Gastroesophageal sphincter (tissue), 4 donors: Measurements from ENCODE around the gene CDH4. TPM values are rescaled to one million over a fixed set of nuclear protein-coding genes. Genes with fewer than 3 reads are reported as not detected.

Experiments
- ATAC-seq: fragments of 150-250 bp; one replicate; pipeline ENCODE4 v1.9.1; 2016; ENCODE audit warnings: mild to moderate bottlenecking, moderate library complexity
- H3K27ac ChIP-seq, 4 donors: fragments of 200-600 bp; sonication (generic) in 3 of 4; 1 replicate in 3 of 4; 2 replicates in 1 of 4; pipeline ENCODE4 v1.5.1; 2016 to 2019
- H3K27me3 ChIP-seq: fragments of 200-600 bp; sonication (generic); one replicate; pipeline ENCODE4 v1.5.1; 2019
- H3K36me3 ChIP-seq, 2 donors: fragments of 200-600 bp; sonication (generic); one replicate each; pipeline ENCODE4 v1.5.1; 2019; ENCODE audit warnings: control low read depth in 1 of 2
- H3K4me1 ChIP-seq, 3 donors: fragments of 200-600 bp; sonication (generic); 1 replicate in 2 of 3; 2 replicates in 1 of 3; pipeline ENCODE4 v1.5.1; 2016 to 2019; ENCODE audit warnings: control low read depth in 2 of 3
- H3K4me3 ChIP-seq, 2 donors: fragments of 200-600 bp; sonication (generic); one replicate each; pipeline ENCODE4 v1.5.1; 2019; ENCODE audit warnings: mild to moderate bottlenecking in 1 of 2, moderate library complexity in 1 of 2
- H3K9me3 ChIP-seq, 3 donors: fragments of 200-600 bp; sonication (generic); one replicate each; pipeline ENCODE4 v1.5.1; 2017 to 2019; ENCODE audit warnings: control low read depth in 2 of 3
- CTCF ChIP-seq, 4 experiments: fragments of 200-600 bp in 2 of 4; fragments of 450-650 bp in 2 of 4; sonication (generic) in 1 of 4; IDR thresholded peaks; one replicate each; pipeline ENCODE4 v1.5.1; 2017 to 2019; ENCODE audit warnings: antibody characterized with exemption in 4 of 4, mild to moderate bottlenecking in 2 of 4, moderate library complexity in 2 of 4
- EP300 ChIP-seq: sonication (generic); formaldehyde crosslinking; IDR thresholded peaks from one replicate; pipeline ENCODE4 v1.6.1; 2017; ENCODE audit warnings: antibody characterized with exemption, mild to moderate bottlenecking
- POLR2A ChIP-seq, 2 donors: fragments of 450-650 bp; IDR thresholded peaks; one replicate each; pipeline ENCODE4 v1.6.1; 2017; ENCODE audit warnings: antibody characterized with exemption in 2 of 2, mild to moderate bottlenecking in 2 of 2, moderate library complexity in 1 of 2
- POLR2AphosphoS5 ChIP-seq: sonication (generic); formaldehyde crosslinking; IDR thresholded peaks from one replicate; pipeline ENCODE4 v1.6.1; 2017; ENCODE audit warnings: antibody characterized with exemption
- WGBS, 2 donors: methylation state at CpG; one replicate each; pipeline ENCODE4 v1.1.5; 2018; ENCODE audit warnings: low coverage in 1 of 2; 5-methylcytosine and 5-hydroxymethylcytosine counted together
- total RNA-seq, 4 donors: library from RNA; depleted of rRNA; stranded (reverse); fragments of >200 nt; gene quantifications; one replicate each; pipeline ENCODE4 v1.1.0, GENCODE V29; 2016

Gene CDH4
- total RNA-seq, 4 donors from 2014 or later: under 0.01 to 1.5 (median 0.42) TPM; not detected in 1

- H3K36me3 ChIP-seq: no peaks in the 10 kb centered on the region
- ATAC-seq: no peak
- no peak for TF ChIP-seq POLR2AphosphoS5
- no peak for TF ChIP-seq POLR2A (IDR thresholded peaks at IDR 0.05)
- no peak for TF ChIP-seq CTCF (IDR thresholded peaks at IDR 0.05)
- no peak for TF ChIP-seq EP300
- WGBS, 2 donors: 74 to 87% methylated on average over 4 to 5 of the region's 6 CpGs
- peaks cover 9% of the 10 kb centered on the region for H3K27me3 ChIP-seq
- H3K4me1 ChIP-seq: no peaks in the 10 kb centered on the region
- H3K4me3 ChIP-seq: no peak overlapping the region
- H3K27ac ChIP-seq: no peak overlapping the region
- H3K9me3 ChIP-seq: no peaks in the 10 kb centered on the region
Measured at GRCh38 chr20:61298661-61299060, 46.6 kb downstream of the CDH4 start.

GRCh38 chr20:61299104-61299503 is 47.0 kb downstream of the CDH4 start:
- H3K4me1 ChIP-seq: no peaks in the 10 kb centered on the region
- no peaks in the 10 kb centered on the region for H3K36me3 ChIP-seq
- no peak for ATAC-seq
- peaks cover 9% of the 10 kb centered on the region for H3K27me3 ChIP-seq
- no peak for TF ChIP-seq EP300
- 71 to 75% methylated on average over 9 of the region's 11 CpGs for WGBS, 2 donors
- H3K4me3 ChIP-seq: no peak overlapping the region
- no peaks in the 10 kb centered on the region for H3K9me3 ChIP-seq
- H3K27ac ChIP-seq: no peak overlapping the region

GRCh38 chr20:61299618-61300017 is 47.6 kb downstream of the CDH4 start:
- Histone ChIP-seq H3K36me3 (no peaks in the 10 kb centered on the region), H3K27me3 (peaks cover 4% of the 10 kb centered on the region), H3K9me3 (no peaks in the 10 kb centered on the region), H3K4me1 (no peaks in the 10 kb centered on the region), H3K27ac (no peak overlapping the region), H3K4me3 (no peak overlapping the region)
- 47 to 50% methylated on average over 2 to 6 of the region's 7 CpGs for WGBS, 2 donors
- TF ChIP-seq POLR2AphosphoS5 (no peak), EP300 (no peak), CTCF (IDR thresholded peaks at IDR 0.05) (no peak), POLR2A (IDR thresholded peaks at IDR 0.05) (no peak)
- no peak for ATAC-seq

GRCh38 chr20:61300293-61300692 is 48.2 kb downstream of the CDH4 start:
- Histone ChIP-seq H3K36me3 (no peaks in the 10 kb centered on the region), H3K27ac (no peak overlapping the region), H3K9me3 (no peaks in the 10 kb centered on the region), H3K4me3 (no peak overlapping the region), H3K4me1 (no peaks in the 10 kb centered on the region), H3K27me3 (no peaks in the 10 kb centered on the region)
- no peak for TF ChIP-seq EP300
- no peak for TF ChIP-seq POLR2AphosphoS5
- no peak for TF ChIP-seq POLR2A (IDR thresholded peaks at IDR 0.05)
- TF ChIP-seq CTCF (IDR thresholded peaks at IDR 0.05): no peak
- ATAC-seq: no peak
- 73 to 80% methylated on average over 2 to 8 of the region's 14 CpGs for WGBS, 2 donors

- Histone ChIP-seq H3K27ac (no peak overlapping the region), H3K27me3 (no peaks in the 10 kb centered on the region), H3K36me3 (no peaks in the 10 kb centered on the region), H3K9me3 (no peaks in the 10 kb centered on the region), H3K4me3 (no peak overlapping the region), H3K4me1 (no peaks in the 10 kb centered on the region)
- no peak for ATAC-seq
- 71% methylated on average over 1 of the region's 10 CpGs; no CpG with 5 or more reads in 1 of the 2 donors for WGBS, 2 donors
- TF ChIP-seq POLR2AphosphoS5: no peak
- TF ChIP-seq POLR2A (IDR thresholded peaks at IDR 0.05): no peak
- TF ChIP-seq EP300: no peak
- no peak for TF ChIP-seq CTCF (IDR thresholded peaks at IDR 0.05)
Measured at GRCh38 chr20:61300709-61301108, 48.6 kb downstream of the CDH4 start.
